ENCODE results near the gene RNF11.
"Not testable (repeated sequence)": the region's sequence is repeated elsewhere in the genome, so short reads cannot be mapped to it uniquely, and the experiment has no call there.

Gene RNF11, protein sequence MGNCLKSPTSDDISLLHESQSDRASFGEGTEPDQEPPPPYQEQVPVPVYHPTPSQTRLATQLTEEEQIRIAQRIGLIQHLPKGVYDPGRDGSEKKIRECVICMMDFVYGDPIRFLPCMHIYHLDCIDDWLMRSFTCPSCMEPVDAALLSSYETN

DNA sequence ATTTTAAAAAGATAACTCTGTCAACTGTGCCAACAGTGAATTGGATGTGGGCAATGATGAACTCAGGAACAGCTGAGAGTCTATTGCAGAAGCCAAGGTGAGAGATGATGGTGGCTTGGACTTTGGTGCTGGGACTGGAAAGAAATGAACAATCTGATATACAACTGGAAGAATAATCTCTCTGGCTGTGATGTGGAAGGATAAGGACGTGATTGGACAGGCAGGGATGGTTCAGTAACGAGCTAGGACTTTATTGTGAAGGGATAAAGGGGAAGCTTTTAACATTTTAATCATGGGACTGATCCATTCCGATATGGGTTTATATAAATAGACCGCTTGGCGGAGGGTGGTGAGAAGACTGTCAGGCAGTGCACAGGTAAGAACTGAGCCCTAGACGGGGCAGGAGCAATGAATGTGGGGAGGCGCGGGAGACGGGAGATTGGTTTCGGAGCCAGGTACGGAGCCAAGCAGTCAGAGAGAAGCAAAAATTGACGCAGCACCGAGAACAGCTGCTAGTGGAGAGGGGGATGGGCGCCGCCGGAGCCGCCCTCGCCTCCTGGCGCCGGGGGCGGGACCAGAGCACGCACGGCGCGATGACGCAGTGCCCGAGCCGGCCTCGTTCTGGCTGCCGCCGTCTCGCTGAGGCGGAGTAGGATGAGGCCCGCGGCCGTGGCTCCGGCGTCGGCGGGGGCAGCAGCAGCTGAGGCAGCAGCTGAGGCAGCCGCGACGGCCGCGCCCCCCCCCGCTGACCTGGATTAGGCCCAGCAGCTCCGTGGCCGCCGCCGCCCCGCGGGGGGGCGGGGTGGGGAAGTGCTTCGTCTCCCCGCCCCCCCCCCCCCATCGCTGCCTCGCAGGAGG is at the start of gene RNF11:
Gene RNF11 (plus strand): TSS at position 601 of the 858 bp plus-strand sequence. CDS start 484 bp downstream, outside the sequence.
- DNase-seq (ENCODE audit: low read depth in 2 of 2): peak; percentile 82 to 83

- no peak for DNase-seq (ENCODE audit: low read depth in 2 of 2)
Measured at GRCh38 chr1:51188230-51188629, 47.8 kb upstream of the RNF11 start.

- peak in 1 of 2 donors; percentile 3 for DNase-seq (ENCODE audit: low read depth in 2 of 2)
Measured at GRCh38 chr1:51189421-51190073, 46.5 kb upstream of the RNF11 start.

- DNase-seq (ENCODE audit: low read depth in 2 of 2): no peak
Measured at GRCh38 chr1:51190961-51191360, 45.1 kb upstream of the RNF11 start.

- DNase-seq (ENCODE audit: low read depth in 2 of 2): peak in 1 of 2 donors; percentile 26
Measured at GRCh38 chr1:51192213-51192843, 43.7 kb upstream of the RNF11 start.

- no peak for DNase-seq (ENCODE audit: low read depth in 2 of 2)
Measured at GRCh38 chr1:51193564-51193963, 42.5 kb upstream of the RNF11 start.

DNA sequence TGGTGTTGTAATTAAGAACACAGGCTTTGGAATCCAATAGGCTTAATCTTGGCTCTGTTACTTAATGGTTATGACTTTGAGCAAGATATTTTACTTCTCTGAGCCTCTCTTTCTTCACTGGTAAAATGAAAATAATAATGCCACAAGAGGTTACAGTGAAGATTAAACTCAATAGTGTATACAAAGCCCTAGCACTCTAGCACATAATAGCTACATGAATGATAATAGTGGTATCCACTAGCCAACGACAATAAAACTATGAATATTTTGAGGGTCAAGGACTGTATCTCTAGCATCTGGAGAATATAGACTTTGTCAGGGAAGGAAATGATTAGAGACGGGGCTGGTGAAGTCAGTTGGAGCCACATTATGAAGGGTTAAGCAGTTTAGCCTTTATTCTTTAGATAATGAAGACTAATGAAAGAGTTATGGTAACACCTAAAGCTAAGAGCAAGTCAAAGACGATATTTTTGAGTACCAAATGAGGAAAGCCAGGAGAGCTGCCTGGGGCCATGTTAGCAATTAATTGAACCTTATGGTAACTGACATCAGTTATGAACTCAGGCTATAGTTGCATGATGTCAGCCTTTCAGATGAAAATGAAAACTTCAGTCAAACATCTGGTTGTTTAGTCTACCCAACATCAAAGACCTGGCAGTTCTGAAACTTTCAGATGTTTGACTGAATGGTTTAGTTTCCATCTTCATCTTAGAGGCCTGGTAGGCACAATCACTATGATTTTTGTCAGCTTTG is 32.8 kb upstream of the RNF11 start:
- DNase-seq (ENCODE audit: low read depth in 2 of 2): no peak

DNA sequence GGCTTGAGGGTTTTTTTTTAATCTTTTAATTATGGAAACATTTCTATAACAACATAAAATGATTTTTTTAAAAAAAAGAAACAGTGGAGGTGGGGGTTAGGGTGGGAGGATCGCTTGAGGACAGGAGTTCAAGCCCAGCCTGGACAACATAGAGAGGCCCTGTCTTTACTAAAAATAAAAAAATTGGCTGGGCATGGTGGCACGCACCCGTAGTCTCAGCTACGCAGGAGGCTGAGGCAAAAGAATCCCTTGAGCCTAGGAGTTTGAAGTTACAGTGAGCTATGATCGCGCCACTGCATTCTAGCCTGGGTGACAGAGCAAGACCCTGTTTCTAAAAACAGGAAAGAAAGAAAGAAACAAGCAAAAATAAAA is 32.2 kb upstream of the RNF11 start:
- DNase-seq (ENCODE audit: low read depth in 2 of 2): no peak

GRCh38 chr1:51210055-51210454 is 26.0 kb upstream of the RNF11 start:
- no peak for DNase-seq (ENCODE audit: low read depth in 2 of 2)

GRCh38 chr1:51210676-51211075 is 25.4 kb upstream of the RNF11 start:
- DNase-seq (ENCODE audit: low read depth in 2 of 2): no peak

DNA sequence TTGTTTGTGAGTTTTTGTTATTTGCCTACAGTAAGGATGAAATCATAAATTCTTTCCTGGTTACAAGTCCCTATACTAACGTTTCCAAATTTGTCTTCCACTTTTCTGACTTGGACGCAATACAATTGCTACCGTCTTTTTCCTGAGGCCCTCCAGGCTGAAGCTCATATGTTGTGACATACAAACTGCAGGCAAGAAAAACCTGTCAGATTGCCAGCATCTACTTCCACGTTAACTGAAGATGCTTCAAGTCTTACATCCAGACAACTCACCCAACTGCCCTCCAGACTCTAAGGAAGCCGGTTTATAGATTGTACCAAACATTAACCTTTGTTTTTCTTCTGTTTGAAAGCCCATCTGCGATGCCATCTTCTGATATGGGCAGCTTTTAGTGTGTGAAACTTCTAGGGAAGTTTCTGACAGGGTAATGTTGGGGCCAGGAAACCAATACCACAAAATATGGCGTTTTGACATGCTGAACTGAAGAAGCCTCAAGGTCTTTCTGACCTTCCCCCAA is 21.4 kb upstream of the RNF11 start:
- no peak for DNase-seq (ENCODE audit: low read depth in 2 of 2)

GRCh38 chr1:51215169-51215568 is 20.9 kb upstream of the RNF11 start:
- no peak for DNase-seq (ENCODE audit: low read depth in 2 of 2)

DNA sequence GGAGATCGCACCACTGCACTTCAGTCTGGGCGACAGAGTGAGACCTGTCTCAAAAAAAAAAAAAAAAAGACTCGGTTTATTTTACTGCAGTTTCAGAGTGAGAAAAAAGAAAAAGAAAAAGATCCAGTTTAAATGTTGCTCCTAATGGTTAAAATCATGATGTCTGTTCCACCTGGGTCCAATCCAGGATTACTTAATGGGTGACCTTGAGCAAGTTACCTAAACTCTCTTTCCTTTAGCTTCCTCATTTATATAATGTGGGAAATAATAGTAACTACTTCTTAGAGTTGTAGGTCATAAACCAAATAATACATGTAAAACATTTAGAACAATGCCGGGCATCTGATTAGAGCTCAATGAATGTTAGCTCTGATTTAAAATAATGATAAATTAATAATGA is 19.4 kb upstream of the RNF11 start:
- DNase-seq (ENCODE audit: low read depth in 2 of 2): no peak

DNA sequence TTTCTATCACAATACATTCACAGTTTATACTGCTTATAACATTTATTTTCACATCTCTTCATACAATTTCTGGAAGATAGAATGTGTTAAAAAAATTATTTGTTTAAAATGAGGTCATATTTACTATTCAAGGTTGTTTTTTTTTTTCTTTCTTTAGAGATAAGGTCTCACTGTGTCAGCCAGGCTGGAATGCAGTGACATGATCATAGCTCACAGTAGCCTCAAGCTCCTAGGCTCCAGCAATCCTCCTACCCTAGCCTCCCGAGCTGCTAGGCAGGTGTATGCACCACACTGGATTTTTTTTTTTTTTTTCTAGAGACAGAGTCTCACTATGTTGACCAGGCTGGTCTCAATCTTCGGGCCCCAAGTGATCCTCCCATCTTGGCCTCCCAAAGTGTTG is 19.0 kb upstream of the RNF11 start:
- no peak for DNase-seq (ENCODE audit: low read depth in 2 of 2)

DNA sequence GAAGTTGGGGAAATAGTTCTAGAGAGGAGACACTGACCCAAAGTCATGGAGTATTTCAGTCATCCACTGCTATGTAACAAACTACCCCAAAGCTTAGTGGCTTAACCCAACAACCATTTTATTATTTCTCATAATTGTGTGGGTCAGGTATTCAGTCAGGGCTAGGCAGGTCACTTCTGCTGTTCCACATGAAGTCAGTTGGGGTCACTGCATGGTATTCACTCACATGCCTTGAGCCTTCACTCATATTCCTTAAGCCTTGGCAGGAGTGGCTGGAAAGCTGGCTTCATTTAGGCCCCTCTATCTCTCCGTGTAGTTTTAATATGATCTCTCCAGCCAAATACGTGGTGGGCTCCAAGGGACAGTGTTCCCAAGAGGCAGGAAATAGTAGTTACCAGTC is 17.5 kb upstream of the RNF11 start:
- no peak for DNase-seq (ENCODE audit: low read depth in 2 of 2)

DNA sequence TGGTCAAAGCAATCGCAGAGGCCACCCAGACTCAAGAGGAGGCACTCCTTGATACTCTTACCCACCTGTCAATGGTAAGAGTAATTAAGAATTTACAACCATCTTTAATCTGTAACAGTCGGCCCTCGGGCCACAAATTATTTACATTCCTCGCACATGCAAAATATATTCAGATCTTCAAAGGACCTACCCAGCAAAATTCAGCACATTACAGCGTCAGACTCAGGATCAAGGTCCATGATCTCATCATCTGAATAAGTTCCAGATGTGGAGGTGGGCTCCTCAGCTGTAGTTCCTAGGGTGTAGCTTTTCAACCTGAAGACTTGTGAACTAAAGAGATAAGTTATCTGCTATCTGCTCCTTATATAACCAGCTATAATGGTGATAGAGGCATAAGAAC is 17.1 kb upstream of the RNF11 start:
- no peak for DNase-seq (ENCODE audit: low read depth in 2 of 2)

DNA sequence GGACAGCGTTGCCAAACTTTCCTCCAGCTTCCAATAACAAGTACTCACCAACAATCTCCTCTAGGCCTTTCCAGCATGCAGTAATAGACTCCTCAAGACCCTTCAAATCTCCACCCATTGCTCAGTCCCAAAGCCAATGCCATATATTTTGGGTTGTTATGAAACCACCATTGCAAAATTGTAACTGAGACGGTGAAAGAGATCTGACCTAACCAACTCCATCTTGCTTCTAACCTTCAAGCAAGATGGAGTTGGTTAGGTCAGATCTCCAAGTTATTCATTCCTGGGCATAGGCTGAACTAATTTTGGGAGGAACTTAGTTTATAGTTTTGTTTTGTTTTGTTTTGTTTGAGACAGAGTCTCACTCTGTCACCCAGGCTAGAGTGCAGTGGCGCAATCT is 14.5 kb upstream of the RNF11 start:
- DNase-seq (ENCODE audit: low read depth in 2 of 2): not testable (repeated sequence)

- no peak for DNase-seq (ENCODE audit: low read depth in 2 of 2)
Measured at GRCh38 chr1:51222136-51222787, 13.8 kb upstream of the RNF11 start.

GRCh38 chr1:51222809-51223208 is 13.3 kb upstream of the RNF11 start:
- DNase-seq (ENCODE audit: low read depth in 2 of 2): no peak

- DNase-seq (ENCODE audit: low read depth in 2 of 2): no peak
Measured at GRCh38 chr1:51224255-51224654, 11.8 kb upstream of the RNF11 start.
